IPS-18c (cell line): ENCODE data around the gene VSIG2.

Source experiments
- H3K4me3 ChIP-seq: 2 replicates; pipeline ENCODE4 v1.7.0; 2013; ENCODE audit warnings: low read depth, mild to moderate bottlenecking, low read length, moderate library complexity; ENCODE audit not compliant: insufficient read depth
- H3K9me3 ChIP-seq: one replicate; pipeline ENCODE4 v1.6.1; 2013; ENCODE audit warnings: mild to moderate bottlenecking, low read length, moderate library complexity; ENCODE audit not compliant: control insufficient read depth, insufficient read depth

Gene VSIG2

GRCh38 chr11:124754710-124755109, 2.7 kb upstream of the VSIG2 start:
- Histone ChIP-seq H3K4me3 (no peak overlapping the region), H3K9me3 (no peaks in the 10 kb centered on the region)

GRCh38 chr11:124754309-124754708, 2.3 kb upstream of the VSIG2 start:
- Histone ChIP-seq H3K9me3 (no peaks in the 10 kb centered on the region), H3K4me3 (no peak overlapping the region)

- H3K4me3 ChIP-seq, result no peak overlapping the region
- no peaks in the 10 kb centered on the region for H3K9me3 ChIP-seq
Measured at GRCh38 chr11:124753624-124754023, 1.6 kb upstream of the VSIG2 start.

GRCh38 chr11:124753205-124753604, 1.1 kb upstream of the VSIG2 start:
- H3K9me3 ChIP-seq, result no peaks in the 10 kb centered on the region
- H3K4me3 ChIP-seq, result no peak overlapping the region

- Histone ChIP-seq H3K4me3 (peak overlapping the region; percentile 51; the same call in 1 of the 2 replicates), H3K9me3 (no peaks in the 10 kb centered on the region)
Measured at GRCh38 chr11:124752471-124753102, 532 bp upstream of the VSIG2 start.

GRCh38 chr11:124751391-124751740, 689 bp downstream of the VSIG2 start:
- Histone ChIP-seq H3K9me3 (no peaks in the 10 kb centered on the region), H3K4me3 (peak overlapping the region; percentile 51)

GRCh38 chr11:124749912-124750311, 2.1 kb downstream of the VSIG2 start:
- H3K4me3 ChIP-seq, result no peak overlapping the region
- no peaks in the 10 kb centered on the region for H3K9me3 ChIP-seq

- H3K9me3 ChIP-seq, result no peaks in the 10 kb centered on the region
- no peak overlapping the region for H3K4me3 ChIP-seq
Measured at GRCh38 chr11:124748481-124749343, 3.3 kb downstream of the VSIG2 start.

GRCh38 chr11:124748100-124748418, 4.0 kb downstream of the VSIG2 start:
- H3K4me3 ChIP-seq, result no peak overlapping the region
- no peaks in the 10 kb centered on the region for H3K9me3 ChIP-seq

- Histone ChIP-seq H3K9me3 (no peaks in the 10 kb centered on the region), H3K4me3 (no peak overlapping the region; the same call in 1 of the 2 replicates)
Measured at GRCh38 chr11:124747406-124748099, 4.5 kb downstream of the VSIG2 start.

- H3K9me3 ChIP-seq, result no peaks in the 10 kb centered on the region
- peak overlapping the region; percentile 84 for H3K4me3 ChIP-seq
Measured at GRCh38 chr11:124746621-124747243, 5.3 kb downstream of the VSIG2 start.

GRCh38 chr11:124745835-124746620, 6.0 kb downstream of the VSIG2 start:
- peak overlapping the region; percentile 84 for H3K4me3 ChIP-seq
- no peaks in the 10 kb centered on the region for H3K9me3 ChIP-seq

GRCh38 chr11:124745270-124745834, 6.7 kb downstream of the VSIG2 start:
- Histone ChIP-seq H3K9me3 (no peaks in the 10 kb centered on the region), H3K4me3 (peak overlapping the region; percentile 84)

- no peaks in the 10 kb centered on the region for H3K9me3 ChIP-seq
- H3K4me3 ChIP-seq, result no peak overlapping the region
Measured at GRCh38 chr11:124743050-124743449, 9.0 kb downstream of the VSIG2 start.

- Histone ChIP-seq H3K9me3 (no peaks in the 10 kb centered on the region), H3K4me3 (no peak overlapping the region)
Measured at GRCh38 chr11:124742555-124742954, 9.5 kb downstream of the VSIG2 start.

GRCh38 chr11:124740277-124740882, 11.7 kb downstream of the VSIG2 start:
- Histone ChIP-seq H3K9me3 (no peaks in the 10 kb centered on the region), H3K4me3 (peak overlapping the region; percentile 48)
